HG03066 (cell line): Measurements from ENCODE around the gene EML6.
"Not testable (repeated sequence)": the region's sequence is repeated elsewhere in the genome, so short reads cannot be mapped to it uniquely, and the experiment has no call there.

Source experiments
- ATAC-seq: cut with Tn5 transposase; IDR thresholded peaks from one replicate; pipeline ENCODE4 v1.9.1; 2021; ENCODE audit warnings: low read depth; ENCODE audit not compliant: unreplicated experiment

Gene EML6

GRCh38 chr2:54979321-54980044 is 256.0 kb downstream of the EML6 start:
- no peak for ATAC-seq

GRCh38 chr2:54981385-54981784 is 257.9 kb downstream of the EML6 start:
- ATAC-seq = no peak

DNA sequence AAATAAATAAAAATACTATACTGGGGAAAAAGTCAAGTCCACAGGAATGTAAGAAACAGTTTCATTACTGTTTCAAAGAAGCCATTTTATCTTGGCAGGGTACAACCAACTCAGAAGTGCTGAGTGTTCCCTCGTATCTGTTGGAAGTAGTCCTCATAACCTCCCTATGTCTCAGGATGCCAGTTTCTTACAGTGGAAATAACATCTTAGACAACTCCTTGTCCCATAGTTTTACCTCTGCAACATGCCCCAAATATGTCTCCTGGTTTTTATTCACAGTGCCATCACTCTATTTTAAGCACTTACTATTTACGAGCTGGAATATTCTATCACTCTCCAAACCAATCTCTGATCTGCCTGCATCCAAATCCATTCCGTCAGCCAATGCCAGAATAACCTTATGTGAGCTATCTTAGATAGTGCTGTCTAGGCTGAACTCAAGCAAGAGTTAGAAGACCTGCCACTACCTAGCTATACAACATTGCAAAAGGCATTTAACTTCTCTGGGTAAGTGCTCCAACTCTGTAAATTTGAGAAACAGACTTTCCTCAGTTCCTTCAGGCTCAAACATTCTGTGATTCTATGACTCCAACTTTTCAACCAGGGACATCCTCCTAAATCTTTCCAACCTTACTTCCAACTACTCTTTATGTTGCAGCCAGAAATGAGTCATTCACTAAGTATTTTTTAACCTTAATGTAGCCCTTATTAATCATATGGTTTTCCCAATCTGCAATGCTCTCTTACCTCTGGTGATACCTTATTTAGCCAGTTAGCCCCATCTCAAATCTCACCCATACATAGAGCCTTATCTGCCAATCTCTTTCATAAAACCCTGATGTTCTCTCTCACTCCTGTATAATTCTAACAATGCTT is 260.1 kb downstream of the EML6 start:
- ATAC-seq = no peak

- no peak for ATAC-seq
These were observed 261.0 kb downstream of the EML6 start for GRCh38 chr2:54984476-54984875.

- no peak for ATAC-seq
These were observed 262.8 kb downstream of the EML6 start for GRCh38 chr2:54986264-54986663.

DNA sequence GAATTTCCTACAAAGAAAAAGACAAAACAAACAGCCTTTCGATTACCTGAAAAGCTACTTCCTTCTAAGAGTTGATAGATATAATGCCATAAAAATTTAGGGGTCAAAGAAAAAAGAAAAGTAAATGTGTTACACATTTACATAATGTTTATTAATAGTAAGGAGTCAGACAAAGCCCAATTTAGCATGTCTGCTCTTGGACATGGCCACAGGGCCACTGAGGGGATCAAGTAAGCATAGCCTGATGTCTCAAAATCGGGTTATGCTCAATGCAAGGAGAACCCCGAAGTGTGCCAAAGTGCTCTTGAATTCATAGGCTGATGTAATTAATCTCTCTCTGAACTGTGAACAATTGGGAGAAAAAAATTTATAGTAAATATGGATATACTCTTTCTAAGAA is 265.1 kb downstream of the EML6 start:
- no peak for ATAC-seq

GRCh38 chr2:54990694-54991093 is 267.2 kb downstream of the EML6 start:
- not testable (repeated sequence) for ATAC-seq

DNA sequence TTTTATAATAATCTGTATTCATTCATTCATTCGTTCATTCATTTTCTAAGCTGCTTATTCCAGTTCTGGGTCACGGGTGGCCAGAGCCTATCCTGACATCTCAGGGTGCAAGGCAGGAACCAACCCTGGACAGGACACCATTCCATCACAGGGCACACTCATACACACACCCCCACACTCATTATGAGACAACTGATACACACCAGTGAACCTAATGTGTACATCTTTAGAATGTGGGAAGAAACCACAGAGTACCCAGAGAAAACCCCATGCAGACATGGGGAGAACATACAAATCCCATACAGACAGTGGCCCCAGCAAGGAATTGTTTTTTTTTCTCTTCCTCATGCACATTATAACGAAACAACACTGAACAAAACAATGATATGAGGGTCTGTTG is 272.1 kb downstream of the EML6 start:
- no peak for ATAC-seq

DNA sequence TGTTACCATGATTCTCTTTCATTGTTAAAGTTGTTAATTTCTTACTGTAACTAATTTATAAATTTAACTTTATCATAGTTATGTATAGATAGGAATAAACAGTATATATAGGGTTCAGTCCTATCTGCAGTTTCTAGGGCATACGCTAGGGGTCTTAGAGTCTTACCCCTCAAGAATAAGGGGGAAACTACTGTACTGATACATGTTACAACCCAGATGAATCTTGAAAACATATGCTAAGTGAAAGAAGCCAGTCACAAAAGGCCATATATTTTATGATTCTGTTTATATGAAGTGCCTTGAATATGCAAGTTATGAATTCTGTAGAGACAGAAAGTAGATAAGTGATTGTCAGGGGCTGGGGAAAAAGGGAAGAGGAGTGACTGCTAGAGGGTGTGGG is 274.4 kb downstream of the EML6 start:
- no peak for ATAC-seq

DNA sequence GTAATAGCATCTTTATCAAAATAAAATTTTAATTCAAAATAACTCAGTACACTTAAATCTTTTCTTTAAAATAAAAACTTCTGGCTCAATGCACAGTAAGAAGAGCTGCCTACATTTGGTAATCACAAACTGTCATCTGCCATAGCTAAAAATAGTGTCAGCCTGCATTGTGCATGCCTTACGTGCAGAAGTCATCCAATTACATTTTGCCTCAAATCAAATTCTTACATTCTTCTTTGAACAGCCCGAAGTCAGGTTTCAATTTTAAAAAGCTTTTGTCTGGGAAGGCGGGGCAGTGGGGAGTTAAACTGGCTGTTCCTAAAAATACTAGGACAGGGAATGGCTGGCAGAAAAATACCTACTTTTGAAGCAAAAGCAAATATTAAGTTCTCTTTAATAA is 275.7 kb downstream of the EML6 start:
- ATAC-seq = no peak

DNA sequence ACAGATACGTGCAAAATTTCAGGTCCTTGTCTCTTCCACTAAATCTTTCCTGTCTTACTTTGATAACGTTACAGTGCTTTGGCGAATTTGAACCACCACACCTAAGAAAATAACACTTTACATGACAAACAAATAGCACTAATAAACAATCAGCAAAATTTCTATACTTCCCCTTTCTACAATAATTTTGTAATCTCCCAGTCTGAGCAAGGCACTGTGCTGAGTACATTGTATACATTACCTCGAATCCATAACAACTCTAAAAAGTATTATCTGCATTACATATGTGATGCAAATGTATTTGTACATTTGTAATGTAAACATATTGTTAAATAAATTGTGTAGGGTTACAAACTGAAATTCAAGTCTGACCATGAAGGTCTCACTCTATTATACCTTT is 276.9 kb downstream of the EML6 start:
- no peak for ATAC-seq

DNA sequence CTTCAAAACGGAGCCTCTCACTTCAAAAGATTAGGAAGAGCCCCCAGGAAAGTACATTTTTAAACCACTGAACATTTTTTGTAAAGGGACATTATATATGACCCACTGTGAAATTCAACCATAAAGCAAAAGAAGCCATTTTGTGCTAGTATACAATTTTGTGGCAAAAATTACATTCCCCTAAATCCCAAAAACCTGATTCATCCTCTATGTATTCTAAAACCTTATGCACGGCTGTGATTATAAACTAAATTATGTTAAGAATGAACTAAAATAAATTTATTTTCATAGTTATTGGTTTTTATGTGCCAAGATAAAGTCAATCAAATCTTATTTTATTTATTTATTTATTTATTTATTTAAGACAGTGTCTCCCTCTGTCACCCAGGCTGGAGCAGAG is 278.3 kb downstream of the EML6 start:
- ATAC-seq = no peak

DNA sequence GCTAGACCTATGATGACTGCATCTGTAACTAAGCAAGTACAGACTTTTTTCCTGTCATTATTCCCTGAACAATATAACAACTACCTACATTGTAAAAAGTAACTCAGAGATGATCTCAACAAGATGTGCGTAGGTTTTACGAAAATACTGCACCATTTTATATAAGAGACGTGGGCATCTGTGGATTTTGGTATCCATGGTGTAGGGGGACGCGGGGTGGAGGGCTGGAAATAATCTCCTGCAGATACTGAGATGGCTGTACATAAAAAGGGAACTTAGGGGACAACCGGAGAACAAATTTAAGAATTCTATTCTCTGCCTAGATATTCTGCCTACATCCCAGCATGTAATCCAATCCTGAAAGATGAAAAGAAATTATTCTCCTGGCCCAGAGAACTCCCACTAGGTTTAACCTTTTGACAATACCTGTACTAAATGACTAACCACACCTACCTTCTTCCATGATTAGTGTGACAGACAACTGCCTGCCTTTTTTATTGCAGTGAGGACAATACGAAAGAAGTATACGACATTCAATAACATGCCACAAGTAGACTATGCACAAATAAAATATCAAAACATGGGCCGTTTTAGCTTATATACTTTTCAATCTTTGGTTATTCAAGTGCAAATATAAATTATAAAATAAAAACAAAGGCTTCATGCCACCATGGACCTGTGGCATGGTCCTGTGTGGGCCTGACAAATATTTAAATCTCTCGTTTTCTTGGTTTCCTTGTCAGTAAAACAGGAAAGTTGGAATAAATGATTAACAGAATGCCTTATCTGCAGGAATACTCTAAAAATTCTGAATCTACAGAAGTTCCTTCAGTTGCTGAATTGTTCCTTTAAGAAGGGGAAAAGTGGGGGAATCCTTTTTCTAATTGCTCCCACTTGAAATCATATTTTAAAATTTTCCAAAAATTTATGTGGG is 280.5 kb downstream of the EML6 start:
- ATAC-seq = no peak

DNA sequence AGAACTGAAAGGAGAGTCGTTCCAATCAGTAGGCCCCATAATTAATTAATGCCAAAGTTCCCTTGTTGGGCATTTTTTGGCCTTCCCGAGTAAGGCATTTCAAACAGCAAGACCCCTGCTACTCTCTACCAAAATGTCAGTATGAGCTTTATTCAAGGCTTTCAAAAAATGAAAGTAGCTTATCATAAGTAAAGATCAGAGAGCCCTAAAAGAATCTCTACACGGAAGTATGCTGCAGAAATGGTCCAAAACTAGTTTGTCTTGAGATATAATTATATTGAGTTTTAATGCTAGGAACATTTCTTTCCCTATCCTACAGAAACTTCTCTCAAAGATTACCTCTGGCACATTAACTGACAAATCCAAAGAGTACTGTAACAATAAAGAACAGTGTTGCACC is 282.8 kb downstream of the EML6 start:
- ATAC-seq = no peak

- no peak for ATAC-seq
These were observed 286.0 kb downstream of the EML6 start for GRCh38 chr2:55009277-55010060.

- ATAC-seq = peak; percentile 95
These were observed 286.7 kb downstream of the EML6 start for GRCh38 chr2:55010149-55010591.

DNA sequence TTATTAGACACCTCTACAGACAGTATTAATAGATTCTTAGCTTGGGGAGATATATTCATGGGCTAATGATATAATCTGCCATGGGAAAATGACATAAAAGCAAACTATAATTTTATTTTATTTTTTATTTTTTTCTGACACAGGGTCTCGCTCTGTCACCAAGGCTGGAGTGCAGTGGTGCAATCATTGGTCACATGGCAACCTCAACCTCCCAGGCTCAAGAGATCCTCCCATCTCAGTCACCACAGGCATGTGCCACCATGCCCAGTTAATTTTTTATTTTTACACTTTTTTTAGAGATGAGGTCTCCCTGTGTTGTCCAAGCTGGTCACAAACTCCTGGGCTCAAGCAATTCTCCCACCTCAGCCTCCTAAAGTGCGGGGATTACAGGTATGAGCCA is 287.5 kb downstream of the EML6 start:
- ATAC-seq = no peak

DNA sequence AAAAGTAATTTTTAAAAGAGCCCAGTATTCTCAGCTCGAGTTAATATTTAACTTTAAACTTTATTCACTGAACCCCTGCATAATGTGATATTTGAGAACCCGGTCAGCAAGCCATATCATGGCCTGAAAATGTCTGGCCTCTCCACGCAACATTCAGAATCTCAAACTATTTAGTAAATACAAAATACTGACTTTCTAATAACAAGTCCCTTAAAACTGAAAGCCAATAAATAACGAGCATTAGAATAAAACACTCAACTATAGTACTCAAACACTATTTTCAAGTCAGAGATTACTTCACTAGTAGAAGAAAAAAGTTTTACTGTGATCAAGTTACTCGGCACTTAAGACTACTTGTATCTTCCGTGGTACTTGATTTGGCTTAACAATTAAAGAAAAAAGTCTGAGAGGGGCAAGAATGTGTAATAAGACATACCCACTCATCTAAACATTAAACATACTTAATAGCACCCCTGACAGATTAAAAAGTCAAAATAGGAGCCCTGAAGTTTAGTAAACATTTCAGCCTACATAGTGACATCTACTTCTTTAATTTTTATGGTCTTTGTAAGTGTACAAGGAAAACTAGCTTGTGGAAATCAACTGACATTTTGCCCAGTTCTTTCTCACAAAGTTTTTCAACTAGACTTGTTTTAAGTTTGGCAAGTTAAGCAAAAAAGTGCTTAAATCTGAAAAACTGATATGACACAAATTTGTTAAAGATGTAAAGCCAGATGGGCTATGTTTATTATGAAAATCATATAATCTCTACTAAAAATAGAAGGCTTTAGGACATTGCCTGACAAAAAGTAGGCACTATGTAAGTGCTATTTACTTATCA is 288.6 kb downstream of the EML6 start:
- no peak for ATAC-seq
